ENCODE measurements around the gene SLCO2B1.

Gene SLCO2B1

GRCh38 chr11:75189108-75189507 lies 38.2 kb downstream of the SLCO2B1 start:
- no peak for TF ChIP-seq ZNF274 (IDR thresholded peaks at IDR 0.05; ENCODE audit: low read depth, low read length)
- H3K4me3 ChIP-seq (ENCODE audit: low read length), result no peak overlapping the region

DNA sequence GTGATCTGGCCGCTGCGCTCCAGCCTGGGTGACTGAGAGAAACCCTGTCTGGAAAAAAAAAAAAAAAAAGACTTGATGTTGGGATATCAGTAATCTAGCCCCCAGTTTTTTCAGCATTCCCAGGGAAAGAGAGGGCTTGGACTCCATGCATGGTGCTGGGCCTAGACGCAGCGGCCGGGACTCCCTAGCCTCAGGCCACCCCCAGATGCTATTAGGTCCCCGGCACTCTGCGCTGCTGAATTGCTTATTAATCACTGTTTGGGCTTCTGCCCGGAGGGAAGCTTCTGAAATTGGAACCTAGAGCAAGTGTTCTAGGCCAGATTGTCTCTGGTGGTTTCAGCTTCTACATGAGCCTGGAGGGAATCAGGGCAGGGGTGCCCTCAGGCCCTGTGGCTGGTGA lies 39.0 kb downstream of the SLCO2B1 start:
- no peak for TF ChIP-seq ZNF274 (IDR thresholded peaks at IDR 0.05; ENCODE audit: low read depth, low read length)
- no peak overlapping the region for H3K4me3 ChIP-seq (ENCODE audit: low read length)

DNA sequence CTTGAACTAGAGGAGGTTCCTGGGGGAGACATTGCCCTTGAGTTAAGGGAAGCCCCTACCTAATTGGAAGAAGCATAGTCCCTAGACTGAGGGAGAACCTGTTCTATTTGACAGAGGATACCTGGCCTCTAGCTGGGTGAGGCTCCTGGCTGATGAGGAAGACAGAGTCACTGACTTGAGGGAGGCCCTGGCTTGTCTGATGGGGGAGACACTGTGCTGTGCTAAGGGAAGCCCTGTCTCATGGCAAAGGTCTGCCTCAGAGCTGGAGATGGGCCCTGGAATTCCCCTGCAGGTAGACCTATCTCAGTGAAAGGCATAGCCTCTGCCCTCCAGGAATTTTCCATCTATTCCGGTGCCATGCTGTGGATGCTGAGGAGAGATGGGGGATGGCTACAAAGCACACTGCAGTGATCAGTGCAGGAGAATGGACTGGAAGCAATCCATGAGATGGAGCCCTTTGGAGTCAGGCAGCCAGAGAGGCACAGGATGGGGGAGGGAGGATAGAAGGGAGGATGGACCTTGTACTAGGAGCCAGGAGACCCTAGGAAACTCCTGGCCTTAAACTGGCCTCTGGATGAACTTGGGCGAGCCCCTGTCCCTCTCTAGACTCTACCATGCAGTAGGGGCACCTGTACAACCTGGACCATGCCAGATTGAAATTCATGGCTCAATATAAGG lies 39.9 kb downstream of the SLCO2B1 start:
- TF ChIP-seq ZNF274 (IDR thresholded peaks at IDR 0.05; ENCODE audit: low read depth, low read length), result no peak

DNA sequence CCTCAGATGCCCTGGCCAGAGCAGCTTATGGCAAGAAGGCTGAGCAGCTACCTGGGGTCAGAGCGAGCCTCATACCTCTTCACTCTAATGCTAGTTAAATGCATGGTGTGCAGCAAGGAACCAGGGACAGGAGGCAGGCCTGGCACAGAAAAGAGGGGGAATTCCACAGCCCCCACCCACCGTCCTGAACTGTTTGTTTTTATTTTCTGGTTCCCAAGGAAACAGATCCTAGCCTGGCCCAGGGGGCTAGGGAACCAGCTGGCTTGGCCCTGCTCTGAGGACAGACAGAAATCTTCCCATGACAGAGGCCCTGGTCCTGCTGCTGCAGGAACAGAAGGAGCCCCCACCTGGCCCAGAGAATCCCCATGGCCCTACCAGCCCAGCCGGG lies 40.4 kb downstream of the SLCO2B1 start:
- TF ChIP-seq ZNF274 (IDR thresholded peaks at IDR 0.05; ENCODE audit: low read depth, low read length), result no peak
- no peak overlapping the region for H3K4me3 ChIP-seq (ENCODE audit: low read length)

More for the DNA sequence above, 39.9 kb downstream of the SLCO2B1 start:
- H3K4me3 ChIP-seq (ENCODE audit: low read length), result no peak overlapping the region

DNA sequence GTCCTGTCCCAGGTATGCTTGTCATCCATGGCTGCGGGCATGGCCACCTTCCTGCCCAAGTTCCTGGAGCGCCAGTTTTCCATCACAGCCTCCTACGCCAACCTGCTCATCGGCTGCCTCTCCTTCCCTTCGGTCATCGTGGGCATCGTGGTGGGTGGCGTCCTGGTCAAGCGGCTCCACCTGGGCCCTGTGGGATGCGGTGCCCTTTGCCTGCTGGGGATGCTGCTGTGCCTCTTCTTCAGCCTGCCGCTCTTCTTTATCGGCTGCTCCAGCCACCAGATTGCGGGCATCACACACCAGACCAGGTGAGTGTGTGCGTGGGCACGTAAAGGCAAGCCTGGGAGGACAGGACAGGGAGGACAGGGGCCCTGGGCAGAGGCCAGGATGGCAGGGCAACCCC lies 42.4 kb downstream of the SLCO2B1 start:
- TF ChIP-seq ZNF274 (IDR thresholded peaks at IDR 0.05; ENCODE audit: low read depth, low read length), result no peak
- no peak overlapping the region for H3K4me3 ChIP-seq (ENCODE audit: low read length)

GRCh38 chr11:75193711-75194110 lies 42.8 kb downstream of the SLCO2B1 start:
- TF ChIP-seq ZNF274 (IDR thresholded peaks at IDR 0.05; ENCODE audit: low read depth, low read length), result no peak
- H3K4me3 ChIP-seq (ENCODE audit: low read length), result no peak overlapping the region

GRCh38 chr11:75194147-75194546 lies 43.2 kb downstream of the SLCO2B1 start:
- no peak overlapping the region for H3K4me3 ChIP-seq (ENCODE audit: low read length)
- no peak for TF ChIP-seq ZNF274 (IDR thresholded peaks at IDR 0.05; ENCODE audit: low read depth, low read length)

GRCh38 chr11:75195167-75195962 lies 44.5 kb downstream of the SLCO2B1 start:
- no peak overlapping the region for H3K4me3 ChIP-seq (ENCODE audit: low read length)
- TF ChIP-seq ZNF274 (IDR thresholded peaks at IDR 0.05; ENCODE audit: low read depth, low read length), result no peak

DNA sequence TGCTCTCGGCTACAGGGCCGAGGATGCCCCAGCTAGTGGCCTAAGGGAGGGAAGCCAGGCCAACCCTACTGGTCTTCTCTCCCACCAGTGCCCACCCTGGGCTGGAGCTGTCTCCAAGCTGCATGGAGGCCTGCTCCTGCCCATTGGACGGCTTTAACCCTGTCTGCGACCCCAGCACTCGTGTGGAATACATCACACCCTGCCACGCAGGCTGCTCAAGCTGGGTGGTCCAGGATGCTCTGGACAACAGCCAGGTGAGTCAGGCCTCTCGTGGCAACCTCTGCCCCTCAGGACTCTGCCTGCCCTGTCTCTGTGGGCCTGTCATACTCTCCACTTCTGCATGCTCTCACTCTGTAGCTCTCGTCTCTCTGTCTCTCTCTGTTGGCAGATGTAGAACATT lies 45.5 kb downstream of the SLCO2B1 start:
- no peak for TF ChIP-seq ZNF274 (IDR thresholded peaks at IDR 0.05; ENCODE audit: low read depth, low read length)

GRCh38 chr11:75197512-75198277 lies 46.8 kb downstream of the SLCO2B1 start:
- no peak overlapping the region for H3K4me3 ChIP-seq (ENCODE audit: low read length)
- TF ChIP-seq ZNF274 (IDR thresholded peaks at IDR 0.05; ENCODE audit: low read depth, low read length), result no peak

More for the DNA sequence above, 45.5 kb downstream of the SLCO2B1 start:
- no peak overlapping the region for H3K4me3 ChIP-seq (ENCODE audit: low read length)

DNA sequence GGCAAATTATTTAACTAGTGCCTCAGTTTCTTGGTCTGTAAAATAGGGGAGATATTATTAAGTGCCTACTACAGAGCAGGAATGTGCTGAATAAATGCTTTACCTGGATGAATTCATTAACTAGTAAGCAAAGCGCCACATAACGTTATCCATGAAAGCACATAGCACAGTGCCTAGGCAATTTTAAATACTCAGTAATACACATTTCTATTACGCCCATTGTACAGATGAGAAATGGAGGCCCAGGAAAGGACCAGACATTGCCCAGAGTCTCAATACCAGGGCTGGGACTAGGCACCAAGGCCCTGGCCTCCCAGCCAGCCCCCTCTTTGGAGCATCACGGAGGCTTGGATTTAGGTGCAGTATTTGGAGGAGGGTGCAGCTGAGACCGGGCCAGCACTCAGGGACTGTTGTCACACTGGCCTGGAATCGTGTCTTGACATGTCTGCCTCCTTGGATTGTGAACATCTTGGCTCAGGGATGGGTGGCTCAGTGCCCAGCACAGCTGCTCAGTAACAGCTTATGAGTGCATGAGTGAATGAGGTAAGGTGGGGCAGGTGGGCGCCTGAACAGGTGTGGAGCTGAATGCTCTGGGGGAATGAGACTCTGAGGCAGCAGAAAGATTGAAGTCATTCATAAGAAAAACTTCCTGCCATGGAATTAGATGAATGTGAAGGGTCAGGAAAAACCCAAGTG lies 47.5 kb downstream of the SLCO2B1 start:
- TF ChIP-seq ZNF274 (IDR thresholded peaks at IDR 0.05; ENCODE audit: low read depth, low read length), result no peak
- H3K4me3 ChIP-seq (ENCODE audit: low read length), result no peak overlapping the region

DNA sequence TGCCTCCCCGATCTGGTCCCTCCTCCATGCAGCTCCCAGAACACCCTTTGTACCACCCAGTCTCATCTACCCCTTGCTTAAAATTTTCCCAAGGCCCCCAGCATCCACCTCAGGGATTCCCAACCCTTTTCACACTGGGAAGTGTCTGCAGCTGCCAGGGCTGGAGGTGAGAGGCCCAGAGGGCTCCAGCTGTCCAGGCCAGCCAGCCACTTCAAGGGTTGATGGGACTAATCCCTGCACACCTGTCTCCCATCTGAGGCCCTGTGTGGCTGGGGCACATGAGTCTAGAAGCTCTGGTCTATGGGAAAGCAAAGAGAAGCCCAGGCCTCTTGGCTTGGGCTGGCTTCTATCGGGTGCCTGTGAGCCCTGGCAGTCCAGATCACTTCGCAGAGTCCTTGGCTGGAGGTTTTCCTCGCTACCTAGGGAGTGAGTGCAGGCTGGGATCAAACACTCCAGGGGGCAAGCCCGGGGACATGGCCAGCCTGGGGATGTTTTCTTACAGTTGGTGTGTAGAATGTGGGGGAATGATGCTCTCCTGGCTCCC lies 48.6 kb downstream of the SLCO2B1 start:
- no peak for TF ChIP-seq ZNF274 (IDR thresholded peaks at IDR 0.05; ENCODE audit: low read depth, low read length)
- H3K4me3 ChIP-seq (ENCODE audit: low read length), result no peak overlapping the region

- no peak overlapping the region for H3K4me3 ChIP-seq (ENCODE audit: low read length)
- no peak for TF ChIP-seq ZNF274 (IDR thresholded peaks at IDR 0.05; ENCODE audit: low read depth, low read length)
These were observed 49.1 kb downstream of the SLCO2B1 start for GRCh38 chr11:75200051-75200450.

DNA sequence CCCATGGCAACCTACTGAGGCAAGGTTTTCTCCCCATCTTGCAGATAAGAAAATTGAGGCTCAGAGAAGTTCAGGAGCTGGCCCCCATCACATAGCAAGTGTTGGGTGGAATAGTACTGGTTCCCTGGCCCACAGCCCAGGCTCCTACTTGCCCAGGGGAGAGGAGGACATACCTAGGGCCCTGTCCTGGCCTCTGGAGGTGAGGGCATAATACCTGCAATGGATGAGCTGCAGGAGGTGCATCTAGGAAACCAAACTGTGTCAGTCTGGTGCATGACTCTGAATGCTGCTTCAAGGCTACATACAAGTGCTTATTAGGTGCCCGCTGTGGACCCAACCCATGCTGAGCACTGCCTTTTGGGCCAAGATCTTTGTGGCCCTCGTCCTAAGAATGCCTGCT lies 49.6 kb downstream of the SLCO2B1 start:
- H3K4me3 ChIP-seq (ENCODE audit: low read length), result no peak overlapping the region

More for the DNA sequence above, 49.6 kb downstream of the SLCO2B1 start:
- TF ChIP-seq ZNF274 (IDR thresholded peaks at IDR 0.05; ENCODE audit: low read depth, low read length), result no peak
